Peyer's patch (tissue), 4 donors: ENCODE data around the gene SH3YL1. TPM values are rescaled to one million over a fixed set of nuclear protein-coding genes. Genes with fewer than 3 reads are reported as not detected.

ENCODE experiments used
- DNase-seq, 3 donors: peaks; one replicate each; pipeline ENCODE4 v3.0.0-alpha.2; 2017 to 2019
- H3K27ac ChIP-seq, 4 donors: fragments of 200-600 bp; sonication (generic); one replicate each; pipeline ENCODE4 v1.5.1; 2016 to 2019
- H3K27me3 ChIP-seq, 2 donors: fragments of 200-600 bp; sonication (generic); one replicate each; pipeline ENCODE4 v1.5.1; 2019
- H3K36me3 ChIP-seq, 3 donors: fragments of 200-600 bp; sonication (generic); one replicate each; pipeline ENCODE4 v1.5.1; 2016 to 2019
- H3K4me1 ChIP-seq, 4 donors: fragments of 200-600 bp; sonication (generic); one replicate each; pipeline ENCODE4 v1.5.1; 2016 to 2019
- H3K4me3 ChIP-seq, 4 donors: fragments of 200-600 bp; sonication (generic); 1 replicate in 3 of 4; 2 replicates in 1 of 4; pipeline ENCODE4 v1.5.1; 2016 to 2019; ENCODE audit warnings: mild to moderate bottlenecking in 1 of 4
- H3K9me3 ChIP-seq, 4 donors: fragments of 200-600 bp; sonication (generic); one replicate each; pipeline ENCODE4 v1.5.1; 2016 to 2019; ENCODE audit warnings: mild to moderate bottlenecking in 1 of 4
- POLR2A ChIP-seq, 2 donors: fragments of 450-650 bp; IDR thresholded peaks; one replicate each; pipeline ENCODE4 v1.5.1; 2017; ENCODE audit warnings: antibody characterized with exemption in 2 of 2, mild to moderate bottlenecking in 2 of 2, moderate library complexity in 2 of 2
- total RNA-seq, 4 donors: library from RNA; depleted of rRNA; stranded (reverse); fragments of >200 nt; gene quantifications; one replicate each; pipeline ENCODE4 v1.1.0, GENCODE V29; 2016
- TF ChIP-seq, protein P1 (sequence below), 6 experiments: fragments of 450-650 bp in 4 of 6; fragments of 200-600 bp in 2 of 6; sonication (generic) in 1 of 6; IDR thresholded peaks; one replicate each; pipeline ENCODE4 v1.5.1; 2017 to 2019; ENCODE audit warnings: antibody characterized with exemption in 6 of 6, mild to moderate bottlenecking in 3 of 6, moderate library complexity in 1 of 6

Gene SH3YL1
- total RNA-seq, 4 donors from 2014 or later, result 60.2 to 163 (median 102) TPM

DNA sequence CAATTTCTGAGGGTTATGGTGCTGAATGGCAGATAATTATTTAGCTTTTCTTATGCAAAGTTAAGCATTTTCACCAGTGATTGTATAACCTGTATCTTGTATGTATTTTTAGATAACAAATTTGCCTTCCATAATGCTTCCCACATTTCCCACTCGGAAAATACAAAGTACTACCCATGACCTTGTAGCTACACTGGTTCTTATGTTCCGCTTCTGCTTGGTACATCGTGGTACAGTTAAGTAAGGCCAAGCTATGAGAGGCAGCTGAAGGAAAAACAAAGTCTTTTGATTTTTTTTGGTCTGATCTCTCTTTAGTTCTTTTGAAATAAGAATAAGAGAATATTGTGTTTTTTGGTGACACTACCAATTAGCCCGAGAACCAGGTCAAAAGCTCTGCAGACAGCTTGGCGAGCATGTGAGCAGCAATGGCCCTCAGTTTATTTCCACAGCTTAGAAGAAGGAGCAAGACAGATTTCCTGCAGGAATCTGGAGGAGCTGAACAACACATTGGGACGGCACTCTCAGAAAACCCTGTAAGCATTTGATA is 26.8 kb downstream of the SH3YL1 start:
- H3K4me3 ChIP-seq, result no peak overlapping the region
- TF ChIP-seq POLR2A (IDR thresholded peaks at IDR 0.05), result no peak
- TF ChIP-seq, protein P1, sequence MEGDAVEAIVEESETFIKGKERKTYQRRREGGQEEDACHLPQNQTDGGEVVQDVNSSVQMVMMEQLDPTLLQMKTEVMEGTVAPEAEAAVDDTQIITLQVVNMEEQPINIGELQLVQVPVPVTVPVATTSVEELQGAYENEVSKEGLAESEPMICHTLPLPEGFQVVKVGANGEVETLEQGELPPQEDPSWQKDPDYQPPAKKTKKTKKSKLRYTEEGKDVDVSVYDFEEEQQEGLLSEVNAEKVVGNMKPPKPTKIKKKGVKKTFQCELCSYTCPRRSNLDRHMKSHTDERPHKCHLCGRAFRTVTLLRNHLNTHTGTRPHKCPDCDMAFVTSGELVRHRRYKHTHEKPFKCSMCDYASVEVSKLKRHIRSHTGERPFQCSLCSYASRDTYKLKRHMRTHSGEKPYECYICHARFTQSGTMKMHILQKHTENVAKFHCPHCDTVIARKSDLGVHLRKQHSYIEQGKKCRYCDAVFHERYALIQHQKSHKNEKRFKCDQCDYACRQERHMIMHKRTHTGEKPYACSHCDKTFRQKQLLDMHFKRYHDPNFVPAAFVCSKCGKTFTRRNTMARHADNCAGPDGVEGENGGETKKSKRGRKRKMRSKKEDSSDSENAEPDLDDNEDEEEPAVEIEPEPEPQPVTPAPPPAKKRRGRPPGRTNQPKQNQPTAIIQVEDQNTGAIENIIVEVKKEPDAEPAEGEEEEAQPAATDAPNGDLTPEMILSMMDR (IDR thresholded peaks at IDR 0.05), result no peak
- peaks cover 0 to 8% (median 0%) of the 10 kb centered on the region in 3 donors for H3K36me3 ChIP-seq

GRCh38 chr2:234421-234820 is 29.4 kb downstream of the SH3YL1 start:
- H3K4me1 ChIP-seq, result no peaks in the 10 kb centered on the region
- TF ChIP-seq, protein P1 (IDR thresholded peaks at IDR 0.05), result no peak
- TF ChIP-seq POLR2A (IDR thresholded peaks at IDR 0.05), result no peak
- DNase-seq, result no peak

More for the DNA sequence above, 26.8 kb downstream of the SH3YL1 start:
- no peaks in the 10 kb centered on the region for H3K27me3 ChIP-seq
- DNase-seq, result no peak
- H3K9me3 ChIP-seq, result no peaks in the 10 kb centered on the region
- no peak overlapping the region for H3K27ac ChIP-seq
- H3K4me1 ChIP-seq, result no peaks in the 10 kb centered on the region

DNA sequence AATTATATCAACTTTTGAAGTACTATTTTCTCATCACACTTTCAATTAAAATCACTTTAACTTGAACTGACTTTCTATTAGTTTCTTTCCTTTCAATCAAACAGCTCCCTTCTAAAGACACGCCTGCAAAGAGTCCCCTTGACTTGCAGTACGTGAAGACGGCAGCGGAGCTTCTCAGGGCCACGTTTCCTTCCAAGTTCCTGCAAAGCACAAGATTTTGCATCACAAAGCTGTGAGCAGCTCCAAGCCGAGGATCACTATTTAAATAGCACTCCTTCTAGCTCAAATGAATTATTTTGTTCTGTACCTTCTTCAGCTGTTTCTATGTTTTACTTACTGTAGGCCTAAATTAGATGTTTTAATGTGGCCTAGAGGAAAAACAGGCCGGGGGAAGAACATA is 30.8 kb downstream of the SH3YL1 start:
- no peak for DNase-seq
- no peak overlapping the region for H3K27ac ChIP-seq
- H3K36me3 ChIP-seq, result peaks cover 0 to 24% (median 0%) of the 10 kb centered on the region in 3 donors
- no peaks in the 10 kb centered on the region for H3K9me3 ChIP-seq
- no peaks in the 10 kb centered on the region for H3K4me1 ChIP-seq
- no peaks in the 10 kb centered on the region for H3K27me3 ChIP-seq
- TF ChIP-seq, protein P1 (IDR thresholded peaks at IDR 0.05), result no peak
- no peak for TF ChIP-seq POLR2A (IDR thresholded peaks at IDR 0.05)
- H3K4me3 ChIP-seq, result no peak overlapping the region

More at GRCh38 chr2:234421-234820, 29.4 kb downstream of the SH3YL1 start:
- H3K4me3 ChIP-seq, result no peak overlapping the region
- no peaks in the 10 kb centered on the region for H3K27me3 ChIP-seq
- H3K27ac ChIP-seq, result no peak overlapping the region
- H3K36me3 ChIP-seq, result peaks cover 0 to 13% (median 0%) of the 10 kb centered on the region in 3 donors
- no peaks in the 10 kb centered on the region for H3K9me3 ChIP-seq

DNA sequence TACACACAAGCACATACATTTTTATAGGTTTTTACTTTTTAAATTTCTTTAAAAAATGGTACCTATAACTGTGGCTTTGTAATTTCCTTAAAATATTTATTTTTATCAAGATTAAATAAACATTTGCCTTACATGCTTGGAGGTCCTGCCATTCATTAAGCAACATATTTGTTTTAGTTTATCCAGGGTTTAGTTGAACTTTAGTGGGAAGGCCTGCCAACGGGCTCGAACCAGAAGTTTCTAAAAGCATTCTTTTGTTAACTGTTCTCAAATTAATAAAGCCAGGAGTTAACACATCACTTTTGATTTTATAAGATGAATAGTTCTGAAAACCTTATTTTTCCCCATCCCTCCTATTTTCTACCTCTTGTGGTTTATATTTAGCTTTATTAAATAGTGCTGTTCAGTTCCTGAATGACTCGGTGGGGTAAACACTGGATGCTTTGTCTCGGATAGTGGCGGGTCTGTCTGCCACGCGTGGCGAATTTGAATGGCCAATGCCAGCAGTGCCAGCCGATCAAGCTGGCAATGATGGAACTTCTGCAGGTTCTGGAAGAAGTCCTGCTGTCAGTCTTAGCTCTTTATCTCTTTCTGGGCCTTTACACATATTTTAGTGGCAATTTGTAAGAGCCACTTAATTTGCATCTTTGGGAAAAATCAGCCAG is 32.2 kb downstream of the SH3YL1 start:
- Histone ChIP-seq H3K27me3 (no peaks in the 10 kb centered on the region), H3K9me3 (no peaks in the 10 kb centered on the region), H3K27ac (no peak overlapping the region), H3K4me1 (no peaks in the 10 kb centered on the region), H3K4me3 (no peak overlapping the region), H3K36me3 (peaks cover 0 to 34% (median 0%) of the 10 kb centered on the region in 3 donors)
- TF ChIP-seq, protein P1 (IDR thresholded peaks at IDR 0.05), result no peak
- TF ChIP-seq POLR2A (IDR thresholded peaks at IDR 0.05), result no peak
- no peak for DNase-seq

- DNase-seq, result no peak
- Histone ChIP-seq H3K4me3 (no peak overlapping the region), H3K27ac (no peak overlapping the region), H3K36me3 (peaks cover 0 to 49% (median 0%) of the 10 kb centered on the region in 3 donors), H3K4me1 (no peaks in the 10 kb centered on the region), H3K27me3 (no peaks in the 10 kb centered on the region), H3K9me3 (no peaks in the 10 kb centered on the region)
- no peak for TF ChIP-seq POLR2A (IDR thresholded peaks at IDR 0.05)
- TF ChIP-seq, protein P1 (IDR thresholded peaks at IDR 0.05), result no peak
Observed at GRCh38 chr2:228518-229278, 35.1 kb downstream of the SH3YL1 start.
